Liver (tissue), 9 donors: ENCODE data around the gene TSHZ2. TPM values are rescaled to one million over a fixed set of nuclear protein-coding genes. Genes with fewer than 3 reads are reported as not detected.

Experiments used
- DNase-seq: peaks from one replicate; pipeline ENCODE4 v3.0.0-alpha.2; 2017; ENCODE audit warnings: low spot score
- H3K27ac ChIP-seq, 2 donors: one replicate each; pipeline ENCODE4 v1.7.0; 2013; ENCODE audit warnings: inconsistent platforms in 2 of 2, low read length in 2 of 2, control low read depth in 1 of 2, low read depth in 1 of 2, mild to moderate bottlenecking in 1 of 2
- H3K27me3 ChIP-seq, 4 donors: one replicate each; pipeline versions ENCODE4 v1.6.1 to v1.7.0; 2013; ENCODE audit warnings: low read length in 3 of 4, inconsistent platforms in 1 of 4, mild to moderate bottlenecking in 1 of 4, moderate library complexity in 1 of 4; ENCODE audit not compliant: control insufficient read depth in 4 of 4, insufficient read depth in 4 of 4
- H3K36me3 ChIP-seq, 4 donors: one replicate each; pipeline versions ENCODE4 v1.6.1 to v1.7.0; 2013; ENCODE audit warnings: low read length in 3 of 4, mild to moderate bottlenecking in 3 of 4, low read depth in 1 of 4, moderate library complexity in 1 of 4; ENCODE audit not compliant: control insufficient read depth in 4 of 4, insufficient read depth in 3 of 4
- H3K4me1 ChIP-seq, 4 donors: one replicate each; pipeline versions ENCODE4 v1.6.1 to v1.7.0; 2013; ENCODE audit warnings: low read length in 3 of 4, mild to moderate bottlenecking in 3 of 4, moderate library complexity in 1 of 4; ENCODE audit not compliant: control insufficient read depth in 4 of 4, insufficient read depth in 4 of 4
- H3K4me3 ChIP-seq, 3 donors: one replicate each; pipeline versions ENCODE4 v1.6.1 to v1.7.0; 2013; ENCODE audit warnings: low read length in 3 of 3, control low read depth in 1 of 3, low read depth in 1 of 3, mild to moderate bottlenecking in 1 of 3
- H3K9ac ChIP-seq, 2 donors: one replicate each; pipeline ENCODE4 v1.7.0; 2013; ENCODE audit warnings: low read length in 2 of 2, mild to moderate bottlenecking in 2 of 2, moderate library complexity in 2 of 2, control low read depth in 1 of 2, low read depth in 1 of 2
- H3K9me3 ChIP-seq, 4 donors: one replicate each; pipeline versions ENCODE4 v1.6.1 to v1.7.0; 2013; ENCODE audit warnings: low read length in 3 of 4; ENCODE audit not compliant: control insufficient read depth in 4 of 4
- EGR1 ChIP-seq, 2 donors: IDR thresholded peaks; 2 replicates each; pipeline ENCODE4 v1.6.1; 2016 to 2018; ENCODE audit warnings: antibody characterized with exemption in 2 of 2, low read depth in 2 of 2
- FOXA1 ChIP-seq: IDR thresholded peaks from 2 replicates; pipeline ENCODE4 v1.6.1; 2016; ENCODE audit warnings: antibody characterized with exemption
- FOXA2 ChIP-seq: IDR thresholded peaks from 2 replicates; pipeline ENCODE4 v1.6.1; 2016; ENCODE audit warnings: antibody characterized with exemption
- HNF4G ChIP-seq: IDR thresholded peaks from 2 replicates; pipeline ENCODE4 v1.6.1; 2016; ENCODE audit warnings: antibody characterized with exemption
- JUND ChIP-seq, 2 donors: IDR thresholded peaks; 2 replicates each; pipeline ENCODE4 v1.6.1; 2016; ENCODE audit warnings: antibody characterized with exemption in 2 of 2
- RAD21 ChIP-seq, 2 donors: IDR thresholded peaks; 2 replicates each; pipeline ENCODE4 v1.6.1; 2016; ENCODE audit warnings: antibody characterized with exemption in 2 of 2, mild to moderate bottlenecking in 2 of 2
- RXRA ChIP-seq, 2 donors: IDR thresholded peaks; 2 replicates each; pipeline ENCODE4 v1.6.1; 2017 to 2018; ENCODE audit warnings: antibody characterized with exemption in 2 of 2, mild to moderate bottlenecking in 1 of 2
- SP1 ChIP-seq: IDR thresholded peaks from 2 replicates; pipeline ENCODE4 v1.6.1; 2018; ENCODE audit warnings: antibody characterized with exemption, mild to moderate bottlenecking
- TAF1 ChIP-seq: conservative IDR thresholded peaks from 2 replicates; pipeline ENCODE4 v1.6.1; 2016; ENCODE audit warnings: antibody characterized with exemption, mild to moderate bottlenecking
- YY1 ChIP-seq: IDR thresholded peaks from 2 replicates; pipeline ENCODE4 v1.6.1; 2016; ENCODE audit warnings: antibody characterized with exemption, mild to moderate bottlenecking
- WGBS: extraction: QIAGEN DNeasy Blood & Tissue Kit; methylation state at CpG from one replicate; pipeline ENCODE4 v1.1.7; 2013; 5-methylcytosine and 5-hydroxymethylcytosine counted together
- polyA plus RNA-seq, 2 donors: library from polyadenylated mRNA; stranded (reverse) in 1 of 2; unstranded in 1 of 2; fragments of 200-250 nt in 1 of 2; fragments of >200 nt in 1 of 2; fragmentation: Nextera tagmentation in 1 of 2; extraction: Ambion mirVana in 1 of 2; gene quantifications; one replicate each; pipeline versions ENCODE4 v1.2.1 to v1.2.3, GENCODE V29; 2013 to 2015
- total RNA-seq, 2 donors: library from RNA; depleted of rRNA; stranded (reverse); fragments of >200 nt; gene quantifications; one replicate each; pipeline ENCODE4 v1.2.3, GENCODE V29; 2014
- TF ChIP-seq, protein P1 (sequence below): IDR thresholded peaks from 2 replicates; pipeline ENCODE4 v1.6.1; 2016; ENCODE audit warnings: antibody characterized with exemption
- TF ChIP-seq, protein P2 (sequence below): fragments of 150-350 bp; IDR thresholded peaks from 2 replicates; pipeline ENCODE4 v1.5.1; 2017; ENCODE audit warnings: improper control_type of control experiment, low read depth, low read length; ENCODE audit not compliant: missing input control
- TF ChIP-seq, protein P3 (sequence below): IDR thresholded peaks from 2 replicates; pipeline ENCODE4 v1.6.1; 2016; ENCODE audit warnings: antibody characterized with exemption, mild to moderate bottlenecking
- TF ChIP-seq, protein P4 (sequence below): IDR thresholded peaks from 2 replicates; pipeline ENCODE4 v1.6.1; 2016; ENCODE audit warnings: antibody characterized with exemption
- TF ChIP-seq, protein P5 (sequence below): IDR thresholded peaks from 2 replicates; pipeline ENCODE4 v1.6.1; 2016; ENCODE audit warnings: antibody characterized with exemption
- donor health status: healthy.
- donor health status: healthy.
- donor health status: healthy.
- donor health status: healthy.
- donor health status: healthy.

The TSHZ2 gene
- total and polyA plus RNA-seq, 4 donors = 2.9 to 11.3 (median 7.8) TPM

DNA sequence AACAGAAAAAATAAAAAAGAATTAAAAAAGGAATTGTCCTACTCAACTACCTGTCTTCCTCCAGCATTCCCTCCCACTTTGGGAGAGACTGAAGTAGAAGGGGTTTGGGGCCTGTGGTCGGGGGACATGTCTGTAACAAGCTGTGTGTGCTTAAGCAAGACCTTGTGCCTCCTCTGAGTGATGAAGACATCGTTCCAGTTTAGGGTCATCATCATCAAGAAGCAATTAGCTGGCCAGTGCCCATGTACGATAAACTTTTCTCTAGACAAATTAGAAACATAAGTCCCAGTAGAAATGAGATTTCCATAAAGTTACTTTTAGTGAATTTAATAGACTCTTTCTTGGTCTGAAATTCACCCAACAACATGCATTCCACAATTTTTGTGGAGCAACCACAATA is 348.5 kb downstream of the TSHZ2 start (continued):
- no peak for TF ChIP-seq JUND (IDR thresholded peaks at IDR 0.05)
- TF ChIP-seq FOXA2 = no peak
- TF ChIP-seq TAF1 = no peak
- no peak for TF ChIP-seq SP1

DNA sequence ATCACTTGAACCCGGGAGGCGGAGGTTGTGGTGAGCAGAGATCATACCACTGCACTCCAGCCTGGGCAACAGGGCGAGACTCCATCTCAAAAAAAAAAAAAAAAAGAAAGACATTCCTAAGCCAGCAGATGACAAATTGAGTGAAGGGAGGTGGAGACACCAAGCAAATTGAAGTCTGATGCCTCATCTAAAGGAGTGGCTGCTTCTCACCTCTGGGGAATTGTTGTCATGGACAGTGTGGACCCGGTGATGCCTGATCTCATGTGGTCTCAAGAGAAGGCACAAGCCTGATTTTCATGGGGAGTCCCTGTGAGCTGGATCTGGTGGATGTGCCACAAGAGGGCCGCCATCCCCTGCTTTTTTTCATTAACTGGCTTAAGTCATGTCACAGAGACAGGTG is 349.4 kb downstream of the TSHZ2 start:
- H3K4me1 ChIP-seq = no peaks in the 10 kb centered on the region
- H3K4me3 ChIP-seq = no peak overlapping the region
- no peak for TF ChIP-seq JUND (IDR thresholded peaks at IDR 0.05)
- no peak for TF ChIP-seq RAD21 (IDR thresholded peaks at IDR 0.05)
- TF ChIP-seq, protein P1, sequence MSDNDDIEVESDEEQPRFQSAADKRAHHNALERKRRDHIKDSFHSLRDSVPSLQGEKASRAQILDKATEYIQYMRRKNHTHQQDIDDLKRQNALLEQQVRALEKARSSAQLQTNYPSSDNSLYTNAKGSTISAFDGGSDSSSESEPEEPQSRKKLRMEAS = no peak
- no peak for TF ChIP-seq FOXA2
- TF ChIP-seq RXRA (IDR thresholded peaks at IDR 0.05) = no peak
- no peak for TF ChIP-seq EGR1 (IDR thresholded peaks at IDR 0.05; ENCODE audit: low read depth in 2 of 2)
- no peak for TF ChIP-seq FOXA1
- no peak for TF ChIP-seq TAF1
- no peak for TF ChIP-seq YY1
- TF ChIP-seq, protein P2, sequence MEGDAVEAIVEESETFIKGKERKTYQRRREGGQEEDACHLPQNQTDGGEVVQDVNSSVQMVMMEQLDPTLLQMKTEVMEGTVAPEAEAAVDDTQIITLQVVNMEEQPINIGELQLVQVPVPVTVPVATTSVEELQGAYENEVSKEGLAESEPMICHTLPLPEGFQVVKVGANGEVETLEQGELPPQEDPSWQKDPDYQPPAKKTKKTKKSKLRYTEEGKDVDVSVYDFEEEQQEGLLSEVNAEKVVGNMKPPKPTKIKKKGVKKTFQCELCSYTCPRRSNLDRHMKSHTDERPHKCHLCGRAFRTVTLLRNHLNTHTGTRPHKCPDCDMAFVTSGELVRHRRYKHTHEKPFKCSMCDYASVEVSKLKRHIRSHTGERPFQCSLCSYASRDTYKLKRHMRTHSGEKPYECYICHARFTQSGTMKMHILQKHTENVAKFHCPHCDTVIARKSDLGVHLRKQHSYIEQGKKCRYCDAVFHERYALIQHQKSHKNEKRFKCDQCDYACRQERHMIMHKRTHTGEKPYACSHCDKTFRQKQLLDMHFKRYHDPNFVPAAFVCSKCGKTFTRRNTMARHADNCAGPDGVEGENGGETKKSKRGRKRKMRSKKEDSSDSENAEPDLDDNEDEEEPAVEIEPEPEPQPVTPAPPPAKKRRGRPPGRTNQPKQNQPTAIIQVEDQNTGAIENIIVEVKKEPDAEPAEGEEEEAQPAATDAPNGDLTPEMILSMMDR = no peak
- TF ChIP-seq SP1 = no peak
- TF ChIP-seq, protein P3, sequence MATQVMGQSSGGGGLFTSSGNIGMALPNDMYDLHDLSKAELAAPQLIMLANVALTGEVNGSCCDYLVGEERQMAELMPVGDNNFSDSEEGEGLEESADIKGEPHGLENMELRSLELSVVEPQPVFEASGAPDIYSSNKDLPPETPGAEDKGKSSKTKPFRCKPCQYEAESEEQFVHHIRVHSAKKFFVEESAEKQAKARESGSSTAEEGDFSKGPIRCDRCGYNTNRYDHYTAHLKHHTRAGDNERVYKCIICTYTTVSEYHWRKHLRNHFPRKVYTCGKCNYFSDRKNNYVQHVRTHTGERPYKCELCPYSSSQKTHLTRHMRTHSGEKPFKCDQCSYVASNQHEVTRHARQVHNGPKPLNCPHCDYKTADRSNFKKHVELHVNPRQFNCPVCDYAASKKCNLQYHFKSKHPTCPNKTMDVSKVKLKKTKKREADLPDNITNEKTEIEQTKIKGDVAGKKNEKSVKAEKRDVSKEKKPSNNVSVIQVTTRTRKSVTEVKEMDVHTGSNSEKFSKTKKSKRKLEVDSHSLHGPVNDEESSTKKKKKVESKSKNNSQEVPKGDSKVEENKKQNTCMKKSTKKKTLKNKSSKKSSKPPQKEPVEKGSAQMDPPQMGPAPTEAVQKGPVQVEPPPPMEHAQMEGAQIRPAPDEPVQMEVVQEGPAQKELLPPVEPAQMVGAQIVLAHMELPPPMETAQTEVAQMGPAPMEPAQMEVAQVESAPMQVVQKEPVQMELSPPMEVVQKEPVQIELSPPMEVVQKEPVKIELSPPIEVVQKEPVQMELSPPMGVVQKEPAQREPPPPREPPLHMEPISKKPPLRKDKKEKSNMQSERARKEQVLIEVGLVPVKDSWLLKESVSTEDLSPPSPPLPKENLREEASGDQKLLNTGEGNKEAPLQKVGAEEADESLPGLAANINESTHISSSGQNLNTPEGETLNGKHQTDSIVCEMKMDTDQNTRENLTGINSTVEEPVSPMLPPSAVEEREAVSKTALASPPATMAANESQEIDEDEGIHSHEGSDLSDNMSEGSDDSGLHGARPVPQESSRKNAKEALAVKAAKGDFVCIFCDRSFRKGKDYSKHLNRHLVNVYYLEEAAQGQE = no peak
- no peak for TF ChIP-seq HNF4G
- TF ChIP-seq, protein P4, sequence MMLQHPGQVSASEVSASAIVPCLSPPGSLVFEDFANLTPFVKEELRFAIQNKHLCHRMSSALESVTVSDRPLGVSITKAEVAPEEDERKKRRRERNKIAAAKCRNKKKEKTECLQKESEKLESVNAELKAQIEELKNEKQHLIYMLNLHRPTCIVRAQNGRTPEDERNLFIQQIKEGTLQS = no peak
- TF ChIP-seq, protein P5, sequence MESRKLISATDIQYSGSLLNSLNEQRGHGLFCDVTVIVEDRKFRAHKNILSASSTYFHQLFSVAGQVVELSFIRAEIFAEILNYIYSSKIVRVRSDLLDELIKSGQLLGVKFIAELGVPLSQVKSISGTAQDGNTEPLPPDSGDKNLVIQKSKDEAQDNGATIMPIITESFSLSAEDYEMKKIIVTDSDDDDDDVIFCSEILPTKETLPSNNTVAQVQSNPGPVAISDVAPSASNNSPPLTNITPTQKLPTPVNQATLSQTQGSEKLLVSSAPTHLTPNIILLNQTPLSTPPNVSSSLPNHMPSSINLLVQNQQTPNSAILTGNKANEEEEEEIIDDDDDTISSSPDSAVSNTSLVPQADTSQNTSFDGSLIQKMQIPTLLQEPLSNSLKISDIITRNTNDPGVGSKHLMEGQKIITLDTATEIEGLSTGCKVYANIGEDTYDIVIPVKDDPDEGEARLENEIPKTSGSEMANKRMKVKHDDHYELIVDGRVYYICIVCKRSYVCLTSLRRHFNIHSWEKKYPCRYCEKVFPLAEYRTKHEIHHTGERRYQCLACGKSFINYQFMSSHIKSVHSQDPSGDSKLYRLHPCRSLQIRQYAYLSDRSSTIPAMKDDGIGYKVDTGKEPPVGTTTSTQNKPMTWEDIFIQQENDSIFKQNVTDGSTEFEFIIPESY = no peak
- no peak for DNase-seq
- H3K27me3 ChIP-seq = no peaks in the 10 kb centered on the region
- H3K36me3 ChIP-seq = no peaks in the 10 kb centered on the region
- no peak overlapping the region for H3K27ac ChIP-seq
- H3K9me3 ChIP-seq = no peaks in the 10 kb centered on the region
- WGBS = 95% methylated on average over 5 of the region's 5 CpGs
- H3K9ac ChIP-seq = no peak overlapping the region
